Measurements from ENCODE around the gene FAM13C.

DNA sequence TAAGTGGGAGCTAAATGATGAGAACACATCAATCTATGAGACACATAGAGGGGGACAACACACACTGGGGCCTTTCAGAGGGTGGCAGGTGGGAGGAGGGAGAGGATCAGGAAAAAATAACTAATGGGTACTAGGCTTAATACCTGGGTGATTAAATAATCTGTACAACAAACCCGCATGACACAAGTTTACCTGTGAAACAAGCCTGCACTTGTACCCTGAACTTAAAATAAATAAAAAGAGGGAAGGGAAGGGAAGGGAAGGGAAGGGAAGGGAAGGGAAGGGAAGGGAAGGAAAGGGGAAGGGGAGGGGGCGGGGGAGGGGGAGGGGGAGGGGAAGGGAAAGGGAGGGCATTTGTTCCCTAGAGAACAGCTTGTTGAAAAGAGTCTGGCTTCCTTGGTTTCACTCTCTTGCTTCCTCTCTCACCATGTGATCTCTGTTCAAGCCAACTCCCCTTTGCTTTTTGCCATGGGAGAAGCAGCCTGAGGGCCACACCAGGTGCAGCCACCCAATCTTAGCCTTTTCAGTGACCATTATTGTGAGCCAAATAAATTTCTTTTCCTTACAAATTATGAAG lies 57.7 kb downstream of the FAM13C start:
- TF ChIP-seq, protein P1, sequence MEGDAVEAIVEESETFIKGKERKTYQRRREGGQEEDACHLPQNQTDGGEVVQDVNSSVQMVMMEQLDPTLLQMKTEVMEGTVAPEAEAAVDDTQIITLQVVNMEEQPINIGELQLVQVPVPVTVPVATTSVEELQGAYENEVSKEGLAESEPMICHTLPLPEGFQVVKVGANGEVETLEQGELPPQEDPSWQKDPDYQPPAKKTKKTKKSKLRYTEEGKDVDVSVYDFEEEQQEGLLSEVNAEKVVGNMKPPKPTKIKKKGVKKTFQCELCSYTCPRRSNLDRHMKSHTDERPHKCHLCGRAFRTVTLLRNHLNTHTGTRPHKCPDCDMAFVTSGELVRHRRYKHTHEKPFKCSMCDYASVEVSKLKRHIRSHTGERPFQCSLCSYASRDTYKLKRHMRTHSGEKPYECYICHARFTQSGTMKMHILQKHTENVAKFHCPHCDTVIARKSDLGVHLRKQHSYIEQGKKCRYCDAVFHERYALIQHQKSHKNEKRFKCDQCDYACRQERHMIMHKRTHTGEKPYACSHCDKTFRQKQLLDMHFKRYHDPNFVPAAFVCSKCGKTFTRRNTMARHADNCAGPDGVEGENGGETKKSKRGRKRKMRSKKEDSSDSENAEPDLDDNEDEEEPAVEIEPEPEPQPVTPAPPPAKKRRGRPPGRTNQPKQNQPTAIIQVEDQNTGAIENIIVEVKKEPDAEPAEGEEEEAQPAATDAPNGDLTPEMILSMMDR (IDR thresholded peaks at IDR 0.05) = no peak
- TF ChIP-seq POLR2A (IDR thresholded peaks at IDR 0.05; ENCODE audit: low read depth) (no peak), EP300 (IDR thresholded peaks at IDR 0.05) (no peak), POLR2AphosphoS5 (IDR thresholded peaks at IDR 0.05) (no peak)

Data from esophagus muscularis mucosa (tissue), 4 donors.